ENCODE results near the gene GGACT.
"Not testable (repeated sequence)": the region's sequence is repeated elsewhere in the genome, so short reads cannot be mapped to it uniquely, and the experiment has no call there.

Gene GGACT

GRCh38 chr13:100588331-100589177 lies at the start of gene GGACT:
Gene GGACT (minus strand): TSS chr13:100588789. CDS start chr13:100532591, 56,198 bp downstream.
- DNase-seq: no peak

- DNase-seq: no peak
Observed at GRCh38 chr13:100637796-100638195, 49.2 kb upstream of the GGACT start.

- DNase-seq: no peak
Observed at GRCh38 chr13:100637380-100637779, 48.8 kb upstream of the GGACT start.

GRCh38 chr13:100636441-100636840 lies 47.9 kb upstream of the GGACT start:
- no peak for DNase-seq

GRCh38 chr13:100636004-100636403 lies 47.4 kb upstream of the GGACT start:
- DNase-seq: no peak

- DNase-seq: no peak
Observed at GRCh38 chr13:100634696-100635095, 46.1 kb upstream of the GGACT start.

GRCh38 chr13:100633461-100633860 lies 44.9 kb upstream of the GGACT start:
- DNase-seq: no peak

- DNase-seq: no peak
Observed at GRCh38 chr13:100630555-100630954, 42.0 kb upstream of the GGACT start.

GRCh38 chr13:100627120-100627519 lies 38.5 kb upstream of the GGACT start:
- no peak for DNase-seq

GRCh38 chr13:100625447-100625846 lies 36.9 kb upstream of the GGACT start:
- DNase-seq: no peak

GRCh38 chr13:100620792-100621191 lies 32.2 kb upstream of the GGACT start:
- DNase-seq: no peak

GRCh38 chr13:100619940-100620339 lies 31.4 kb upstream of the GGACT start:
- DNase-seq: no peak

GRCh38 chr13:100618897-100619296 lies 30.3 kb upstream of the GGACT start:
- DNase-seq: not testable (repeated sequence)

GRCh38 chr13:100613031-100613430 lies 24.4 kb upstream of the GGACT start:
- no peak for DNase-seq

GRCh38 chr13:100611678-100612492 lies 23.3 kb upstream of the GGACT start:
- DNase-seq: no peak

GRCh38 chr13:100610391-100611347 lies 22.1 kb upstream of the GGACT start:
- DNase-seq: no peak

- DNase-seq: no peak
Observed at GRCh38 chr13:100608906-100609305, 20.3 kb upstream of the GGACT start.

- no peak for DNase-seq
Observed at GRCh38 chr13:100608489-100608888, 19.9 kb upstream of the GGACT start.

GRCh38 chr13:100604918-100605710 lies 16.5 kb upstream of the GGACT start:
- no peak for DNase-seq

- no peak for DNase-seq
Observed at GRCh38 chr13:100602493-100603111, 14.0 kb upstream of the GGACT start.

- no peak for DNase-seq
Observed at GRCh38 chr13:100601716-100602115, 13.1 kb upstream of the GGACT start.

Measured in GOT3 (cell line).